K562 (cell line): ENCODE measurements around the gene OR51B2. TPM values are rescaled to one million over a fixed set of nuclear protein-coding genes. Genes with fewer than 3 reads are reported as not detected.

Source experiments
- CEBPG ChIP-seq, 3 experiments: fragments of 200-800 bp in 1 of 3; sonication (Bioruptor generic) in 1 of 3; sonication (generic) in 1 of 3; formaldehyde crosslinking in 1 of 3; IDR thresholded peaks in 2 of 3; conservative IDR thresholded peaks in 1 of 3; 2 replicates each; pipeline versions ENCODE4 v1.6.1 to v1.8.0; 2016 to 2022; ENCODE audit warnings: missing compliant biosample characterization in 2 of 3, missing genetic modification characterization in 2 of 3, mild to moderate bottlenecking in 1 of 3, missing genetic modification reagents in 1 of 3
- ESRRA ChIP-seq: fragments of 450-650 bp; IDR thresholded peaks from 2 replicates; pipeline ENCODE4 v1.6.1; 2014; ENCODE audit warnings: low read depth, mild to moderate bottlenecking, moderate library complexity, borderline replicate concordance
- HSF4 ChIP-seq: fragments of 250-450 bp; sonication (Bioruptor Pico); IDR thresholded peaks from 2 replicates; pipeline ENCODE4 v2.1.2; 2022; ENCODE audit warnings: mild to moderate bottlenecking, moderate library complexity, borderline replicate concordance
- JUND ChIP-seq, 2 experiments: IDR thresholded peaks; 2 replicates in 1 of 2; 3 replicates in 1 of 2; pipeline ENCODE4 v1.6.1; 2011; ENCODE audit warnings: borderline replicate concordance in 2 of 2, low read depth in 2 of 2, low read length in 2 of 2, improper control_type of control experiment in 1 of 2, missing biosample characterization in 1 of 2, missing genetic modification characterization in 1 of 2, missing genetic modification reagents in 1 of 2
- NEUROD1 ChIP-seq: fragments of 150-350 bp; IDR thresholded peaks from 2 replicates; pipeline ENCODE4 v1.6.1; 2014; ENCODE audit warnings: borderline replicate concordance, low read length, low read depth; ENCODE audit not compliant: partially characterized antibody
- RCOR1 ChIP-seq, 2 experiments: IDR thresholded peaks; 2 replicates each; pipeline ENCODE4 v1.6.1; 2012; ENCODE audit warnings: low read depth in 2 of 2, low read length in 2 of 2, borderline replicate concordance in 1 of 2, improper control_type of control experiment in 1 of 2
- SIX5 ChIP-seq, 2 experiments: IDR thresholded peaks; 2 replicates each; pipeline ENCODE4 v1.6.1; 2011; ENCODE audit warnings: low read length in 2 of 2, borderline replicate concordance in 1 of 2, low read depth in 1 of 2, mild to moderate bottlenecking in 1 of 2, moderate library complexity in 1 of 2; ENCODE audit not compliant: insufficient read depth in 1 of 2
- TOE1 ChIP-seq, 2 experiments: fragments of 450-650 bp in 1 of 2; sonication (generic) in 1 of 2; formaldehyde crosslinking in 1 of 2; IDR thresholded peaks; 2 replicates each; pipeline versions ENCODE4 v1.7.1 to v1.8.0; 2016 to 2022; ENCODE audit warnings: borderline replicate concordance in 2 of 2, mild to moderate bottlenecking in 2 of 2, antibody characterized with exemption in 1 of 2, inconsistent platforms in 1 of 2, low read depth in 1 of 2, missing genetic modification reagents in 1 of 2, moderate library complexity in 1 of 2
- ZNF146 ChIP-seq: IDR thresholded peaks from one replicate; pipeline ENCODE4 v1.6.1; 2018; ENCODE audit warnings: missing compliant biosample characterization; ENCODE audit not compliant: unreplicated experiment
- ZNF511 ChIP-seq: sonication (generic); formaldehyde crosslinking; IDR thresholded peaks from 2 replicates; pipeline ENCODE4 v1.8.0; 2022; ENCODE audit warnings: mild to moderate bottlenecking, missing genetic modification reagents
- ZNF695 ChIP-seq: fragments of 450-650 bp; formaldehyde crosslinking; IDR thresholded peaks from 2 replicates; pipeline ENCODE4 v1.4.0; 2020; ENCODE audit warnings: mild to moderate bottlenecking, moderate library complexity
- ZZZ3 ChIP-seq: fragments of 450-650 bp; IDR thresholded peaks from 2 replicates; pipeline ENCODE4 v1.6.1; 2016; ENCODE audit warnings: antibody characterized with exemption, mild to moderate bottlenecking, moderate library complexity
- polyA plus RNA-seq, 8 experiments: library from polyadenylated mRNA; depleted of rRNA in 4 of 8; stranded (reverse) in 5 of 8; unstranded in 3 of 8; fragments of >200 nt; fragmentation: Nextera tagmentation in 2 of 8; fragmentation: Illumina TruSeq in 1 of 8; extraction: Ambion mirVana in 2 of 8; extraction: Trizol in 1 of 8; gene quantifications; 2 replicates each; pipeline versions ENCODE4 v1.2.1 to v1.2.3, GENCODE V29; 2011 to 2014; ENCODE audit warnings: inconsistent platforms in 1 of 8, missing spikeins in 1 of 8
- total RNA-seq, 7 experiments: library from RNA; depleted of rRNA in 6 of 7; stranded (reverse); fragments of >200 nt in 6 of 7; fragmentation: Illumina TruSeq in 2 of 7; extraction: Trizol in 2 of 7; gene quantifications; 2 replicates each; pipeline versions ENCODE4 v1.2.1 to v1.2.3, GENCODE V29; 2011 to 2021; ENCODE audit warnings: low replicate concordance in 1 of 7
- TF ChIP-seq, protein P1 (sequence below): fragments of 250-450 bp; sonication (Bioruptor Pico); IDR thresholded peaks from 2 replicates; pipeline ENCODE4 v1.9.0; 2021; ENCODE audit warnings: mild to moderate bottlenecking, inconsistent platforms
- TF ChIP-seq, protein P2 (sequence below): sonication (generic); formaldehyde crosslinking; IDR thresholded peaks from 2 replicates; pipeline ENCODE4 v1.8.0; 2022; ENCODE audit warnings: mild to moderate bottlenecking, missing genetic modification reagents

Gene OR51B2
- total and polyA plus RNA-seq, 9 of the 15 experiments (the other 6 are each of a cell fraction or from before 2014, with no cell fraction given): 0.38 to 6.6 (median 4.0) TPM

- TF ChIP-seq, protein P1, sequence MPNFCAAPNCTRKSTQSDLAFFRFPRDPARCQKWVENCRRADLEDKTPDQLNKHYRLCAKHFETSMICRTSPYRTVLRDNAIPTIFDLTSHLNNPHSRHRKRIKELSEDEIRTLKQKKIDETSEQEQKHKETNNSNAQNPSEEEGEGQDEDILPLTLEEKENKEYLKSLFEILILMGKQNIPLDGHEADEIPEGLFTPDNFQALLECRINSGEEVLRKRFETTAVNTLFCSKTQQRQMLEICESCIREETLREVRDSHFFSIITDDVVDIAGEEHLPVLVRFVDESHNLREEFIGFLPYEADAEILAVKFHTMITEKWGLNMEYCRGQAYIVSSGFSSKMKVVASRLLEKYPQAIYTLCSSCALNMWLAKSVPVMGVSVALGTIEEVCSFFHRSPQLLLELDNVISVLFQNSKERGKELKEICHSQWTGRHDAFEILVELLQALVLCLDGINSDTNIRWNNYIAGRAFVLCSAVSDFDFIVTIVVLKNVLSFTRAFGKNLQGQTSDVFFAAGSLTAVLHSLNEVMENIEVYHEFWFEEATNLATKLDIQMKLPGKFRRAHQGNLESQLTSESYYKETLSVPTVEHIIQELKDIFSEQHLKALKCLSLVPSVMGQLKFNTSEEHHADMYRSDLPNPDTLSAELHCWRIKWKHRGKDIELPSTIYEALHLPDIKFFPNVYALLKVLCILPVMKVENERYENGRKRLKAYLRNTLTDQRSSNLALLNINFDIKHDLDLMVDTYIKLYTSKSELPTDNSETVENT (CRISPR knock-in tag): no peak
- peak; percentile 88 for TF ChIP-seq NEUROD1
- TF ChIP-seq TOE1 (IDR thresholded peaks at IDR 0.05; ENCODE audit: borderline replicate concordance): no peak
- TF ChIP-seq TOE1 (CRISPR knock-in tag; IDR thresholded peaks at IDR 0.05; ENCODE audit: borderline replicate concordance, low read depth): no peak
- TF ChIP-seq, protein P2, sequence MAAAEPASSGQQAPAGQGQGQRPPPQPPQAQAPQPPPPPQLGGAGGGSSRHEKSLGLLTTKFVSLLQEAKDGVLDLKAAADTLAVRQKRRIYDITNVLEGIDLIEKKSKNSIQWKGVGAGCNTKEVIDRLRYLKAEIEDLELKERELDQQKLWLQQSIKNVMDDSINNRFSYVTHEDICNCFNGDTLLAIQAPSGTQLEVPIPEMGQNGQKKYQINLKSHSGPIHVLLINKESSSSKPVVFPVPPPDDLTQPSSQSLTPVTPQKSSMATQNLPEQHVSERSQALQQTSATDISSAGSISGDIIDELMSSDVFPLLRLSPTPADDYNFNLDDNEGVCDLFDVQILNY: no peak
- no peak for TF ChIP-seq ZNF146 (CRISPR knock-in tag)
- no peak for TF ChIP-seq ZNF695 (CRISPR knock-in tag)
- TF ChIP-seq SIX5 (IDR thresholded peaks at IDR 0.05; ENCODE audit: borderline replicate concordance in 1 of 2, insufficient read depth in 1 of 2, low read depth in 1 of 2, low read length in 2 of 2): no peak
- no peak for TF ChIP-seq CEBPG (CRISPR knock-in tag; IDR thresholded peaks at IDR 0.05)
- TF ChIP-seq CEBPG (tag; conservative IDR thresholded peaks at IDR 0.05 in 1 of 2, IDR thresholded peaks at IDR 0.05 in 1 of 2): no peak
- no peak for TF ChIP-seq ESRRA
- 0 out of 2 replicates have a peak, but pooled peaks have one; percentile 6 for TF ChIP-seq HSF4 (CRISPR knock-in tag)
- peak in 1 of 2 experiments; percentile 75; a peak in 1 of 4 replicates for TF ChIP-seq RCOR1 (IDR thresholded peaks at IDR 0.05; ENCODE audit: borderline replicate concordance in 1 of 2, low read depth in 2 of 2, low read length in 2 of 2)
- no peak for TF ChIP-seq ZNF511 (CRISPR knock-in tag)
- TF ChIP-seq ZZZ3: no peak
- TF ChIP-seq JUND (IDR thresholded peaks at IDR 0.05; ENCODE audit: borderline replicate concordance, low read depth, low read length): peak; percentile 98
- TF ChIP-seq JUND (tag; IDR thresholded peaks at IDR 0.05; ENCODE audit: borderline replicate concordance, low read depth, low read length): peak; percentile 87; the same call in 1 of the 3 replicates
These were observed 35.8 kb downstream of the OR51B2 start (continued) for GRCh38 chr11:5288108-5288905.
